HG03097 (cell line): Measurements from ENCODE around the gene CSK.

ENCODE experiments used
- ATAC-seq: cut with Tn5 transposase; IDR thresholded peaks from one replicate; pipeline ENCODE4 v1.9.1; 2021; ENCODE audit not compliant: unreplicated experiment, low FRiP score

Gene CSK

DNA sequence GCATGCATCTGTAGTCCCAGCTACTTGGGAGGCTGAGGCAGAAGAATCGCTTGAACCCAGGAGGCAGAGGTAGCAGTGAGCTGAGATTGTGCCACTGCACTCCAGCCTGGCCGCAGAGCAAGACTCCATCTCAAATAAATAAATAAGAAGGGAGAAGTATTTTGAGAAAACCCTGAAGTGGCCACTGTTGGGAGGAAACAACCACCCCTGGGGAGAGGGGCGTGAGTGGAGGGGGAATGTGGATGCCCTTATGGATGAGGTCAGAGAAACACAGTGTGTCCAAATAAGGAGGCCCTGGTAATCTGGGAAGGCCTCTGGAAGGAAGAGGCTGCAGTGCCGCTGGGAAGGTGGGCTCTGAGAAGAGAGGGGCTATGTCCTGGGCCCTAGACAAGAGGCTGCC lies 40.4 kb downstream of the CSK start:
- ATAC-seq = no peak

DNA sequence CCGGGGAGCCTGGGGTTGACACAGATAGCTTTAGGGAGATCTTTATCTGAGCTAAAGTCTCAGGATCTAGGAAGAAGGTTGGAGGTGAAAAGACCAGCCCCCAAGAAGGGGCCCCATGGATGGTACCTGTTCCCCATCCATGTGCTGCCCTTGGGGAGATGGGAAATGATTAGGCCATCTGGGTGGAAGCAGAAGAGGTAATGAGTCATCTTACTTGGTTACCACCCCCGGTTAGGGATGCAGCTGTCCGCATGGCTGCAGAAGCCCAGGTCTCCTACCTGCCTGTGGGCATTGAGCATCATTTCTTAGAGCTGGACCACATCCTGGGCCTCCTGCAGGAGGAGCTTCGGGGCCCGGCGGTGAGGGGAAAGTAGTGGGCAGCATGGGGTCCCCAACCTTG lies 41.4 kb downstream of the CSK start:
- ATAC-seq = no peak

DNA sequence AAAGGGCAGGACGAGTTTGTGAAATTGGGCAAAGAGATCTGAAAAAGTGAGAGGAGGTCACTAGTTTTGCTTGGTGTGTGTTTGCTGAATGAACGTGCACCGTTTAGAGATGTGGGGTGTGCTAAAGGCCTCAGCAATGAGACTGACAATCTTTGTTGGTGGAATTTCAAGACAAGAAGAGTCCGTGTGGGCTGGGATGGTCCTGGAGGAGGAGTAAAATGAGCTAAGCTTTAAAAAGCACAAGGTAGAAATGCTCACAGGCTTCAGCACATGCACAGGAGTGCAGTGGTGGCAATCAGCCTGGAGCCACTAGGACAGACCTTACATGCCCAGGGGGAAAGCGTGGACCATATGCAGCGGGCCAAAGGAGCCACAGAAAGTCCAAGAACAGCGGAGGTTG lies 43.1 kb downstream of the CSK start:
- ATAC-seq = no peak

DNA sequence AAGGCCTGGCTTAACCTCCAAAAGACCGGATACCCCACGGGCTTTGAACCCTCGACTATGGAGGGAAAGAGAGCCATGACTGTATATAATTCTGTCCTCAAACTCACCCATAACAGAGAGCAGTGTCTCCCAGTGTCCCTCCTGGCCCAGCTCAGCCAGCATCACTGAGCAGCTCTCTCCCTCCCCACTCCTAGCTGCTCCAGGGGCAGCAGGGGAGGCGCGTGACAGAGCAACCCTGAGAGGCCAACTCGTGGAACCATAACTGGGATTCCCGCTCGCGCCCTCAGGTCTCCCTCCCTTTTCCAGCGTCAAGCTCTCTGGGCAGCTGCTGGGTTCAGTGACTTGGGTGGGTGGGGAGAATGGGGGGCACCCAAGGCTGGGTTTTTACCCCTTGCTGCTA lies 44.0 kb downstream of the CSK start:
- no peak for ATAC-seq

DNA sequence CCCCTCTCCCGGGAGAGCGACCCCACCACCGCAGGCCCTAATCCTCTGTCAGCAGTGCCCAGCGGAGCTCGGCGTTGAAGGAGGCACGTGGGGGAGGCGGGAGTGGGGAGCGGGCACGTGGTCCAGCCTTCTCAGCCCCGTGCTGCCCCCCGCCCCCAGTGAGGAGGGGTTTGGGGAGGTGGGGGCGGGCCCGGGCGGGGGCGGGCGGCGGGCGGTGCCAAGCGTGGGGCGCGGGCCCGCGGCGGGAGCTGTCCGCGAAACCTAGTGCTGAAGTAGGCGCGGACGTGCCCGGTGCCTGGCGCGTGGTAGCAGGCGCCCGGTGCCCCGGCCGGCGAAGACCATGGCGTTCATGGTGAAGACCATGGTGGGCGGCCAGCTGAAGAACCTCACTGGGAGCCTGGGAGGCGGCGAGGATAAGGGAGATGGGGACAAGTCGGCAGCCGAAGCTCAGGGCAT lies 44.5 kb downstream of the CSK start, which contains the start of gene CPLX3:
Gene CPLX3, plus strand, starts transcription at position 264 of the 456 bp plus-strand sequence. Its CDS starts 77 bp downstream, at position 341.
- no peak for ATAC-seq

DNA sequence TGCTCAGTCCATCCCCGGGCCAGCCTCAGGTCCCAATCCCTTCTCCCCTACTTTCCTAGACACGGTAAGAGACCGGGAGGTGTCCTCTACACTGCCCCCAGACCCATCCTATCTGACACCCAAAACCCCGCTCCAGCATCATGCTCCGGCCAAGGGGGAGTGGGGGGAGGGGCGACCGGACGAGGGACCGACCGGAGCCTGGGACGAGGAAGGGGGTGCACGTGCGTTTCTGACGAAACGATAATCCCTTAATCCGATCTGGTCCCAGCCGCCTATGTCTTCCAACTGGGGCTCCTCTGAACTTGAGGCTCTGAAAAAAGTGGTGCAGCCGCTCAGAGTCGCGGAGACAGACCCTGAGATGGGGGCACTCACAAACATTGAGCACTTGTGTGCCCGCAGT lies 45.0 kb downstream of the CSK start:
- no peak for ATAC-seq

DNA sequence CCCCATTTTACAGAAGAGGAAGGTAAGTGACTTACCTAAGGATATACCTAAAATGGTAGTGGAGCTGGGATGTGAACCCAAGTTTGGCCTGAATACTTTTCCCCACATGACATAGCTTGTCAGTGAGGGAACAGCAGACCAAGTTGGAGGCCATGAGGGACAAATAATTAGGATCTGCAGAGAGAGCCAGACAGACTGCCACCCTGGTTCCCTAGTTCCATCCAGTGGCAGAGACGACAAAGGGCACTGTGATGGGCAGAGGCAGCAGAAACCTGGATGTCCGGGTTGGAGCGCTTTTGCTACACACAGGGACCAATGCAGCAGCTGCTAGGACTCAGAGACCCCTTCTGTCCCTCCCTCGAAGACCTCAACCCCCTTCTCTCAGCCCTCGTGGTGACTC lies 45.7 kb downstream of the CSK start:
- ATAC-seq = no peak

DNA sequence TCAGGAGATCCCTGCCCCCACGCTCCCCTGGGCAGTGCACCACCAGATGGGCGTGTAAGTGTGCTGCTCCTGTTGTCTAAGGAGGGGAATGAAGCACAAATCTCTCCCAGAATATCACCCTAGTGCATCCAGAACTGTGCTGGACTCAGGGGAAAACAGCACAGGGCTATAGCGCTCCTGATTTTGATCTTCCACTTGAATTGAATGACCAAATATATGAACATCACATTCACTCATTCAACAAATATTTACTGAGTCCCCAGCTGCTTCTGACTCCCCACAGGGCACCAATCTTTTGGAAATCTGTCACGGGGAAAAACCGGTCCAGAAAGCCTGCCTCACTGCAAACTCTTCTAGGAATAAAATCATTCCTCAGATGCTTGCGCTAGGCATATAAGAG lies 47.0 kb downstream of the CSK start:
- ATAC-seq = no peak

DNA sequence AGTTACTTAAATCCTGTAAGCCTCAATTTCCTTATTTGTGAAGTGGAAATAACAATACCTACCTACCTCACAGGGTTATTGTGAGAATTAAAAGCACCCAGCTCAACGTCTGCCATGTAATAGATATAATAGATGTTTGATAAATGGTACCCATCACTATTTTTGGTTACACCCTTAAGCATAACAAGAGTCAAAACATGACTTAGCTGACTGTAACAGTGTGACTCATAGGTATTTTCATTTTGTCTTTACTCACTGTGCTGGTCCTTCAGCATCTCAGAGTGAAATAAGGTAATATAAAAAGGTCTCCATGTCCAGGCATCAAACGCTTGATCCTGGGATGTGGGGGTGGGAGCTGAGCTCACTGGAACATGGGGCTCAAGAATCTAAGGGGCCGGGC lies 47.6 kb downstream of the CSK start:
- ATAC-seq = no peak

DNA sequence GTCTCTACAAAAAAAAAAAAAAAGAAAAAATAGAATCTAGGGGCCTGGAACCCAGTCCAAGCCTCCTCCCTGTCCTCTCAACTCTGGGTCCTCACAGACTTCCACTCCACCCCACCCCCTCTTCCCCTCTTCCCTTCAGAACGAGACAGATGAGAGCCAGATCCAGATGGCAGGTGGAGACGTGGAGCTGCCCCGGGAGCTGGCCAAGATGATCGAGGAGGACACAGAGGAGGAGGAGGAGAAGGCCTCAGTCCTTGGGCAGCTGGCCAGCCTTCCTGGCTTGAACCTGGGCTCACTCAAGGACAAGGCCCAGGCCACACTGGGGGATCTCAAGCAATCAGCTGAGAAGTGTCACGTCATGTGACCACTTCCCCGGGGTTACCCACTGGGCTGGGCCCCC lies 48.1 kb downstream of the CSK start:
- ATAC-seq = no peak

DNA sequence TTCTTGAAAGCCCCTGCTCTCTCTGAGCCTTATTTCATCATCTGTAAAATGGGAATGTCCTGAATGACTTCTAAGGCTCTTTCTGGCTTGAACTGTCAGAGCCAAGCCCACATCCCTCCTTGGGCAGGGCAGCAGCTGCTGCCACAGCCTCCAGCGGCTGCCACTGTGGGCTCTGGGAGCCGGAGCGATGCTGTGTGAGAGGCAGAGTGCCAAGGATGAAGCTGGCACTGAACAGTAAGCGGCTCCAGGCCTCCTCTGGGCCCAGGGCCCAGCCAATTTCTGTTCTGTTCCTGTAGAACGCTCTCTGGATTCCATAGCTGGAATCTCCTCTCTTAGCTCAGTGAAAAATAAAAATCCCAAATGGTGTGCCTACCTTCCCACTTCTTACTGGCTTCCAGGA lies 49.0 kb downstream of the CSK start:
- no peak for ATAC-seq

DNA sequence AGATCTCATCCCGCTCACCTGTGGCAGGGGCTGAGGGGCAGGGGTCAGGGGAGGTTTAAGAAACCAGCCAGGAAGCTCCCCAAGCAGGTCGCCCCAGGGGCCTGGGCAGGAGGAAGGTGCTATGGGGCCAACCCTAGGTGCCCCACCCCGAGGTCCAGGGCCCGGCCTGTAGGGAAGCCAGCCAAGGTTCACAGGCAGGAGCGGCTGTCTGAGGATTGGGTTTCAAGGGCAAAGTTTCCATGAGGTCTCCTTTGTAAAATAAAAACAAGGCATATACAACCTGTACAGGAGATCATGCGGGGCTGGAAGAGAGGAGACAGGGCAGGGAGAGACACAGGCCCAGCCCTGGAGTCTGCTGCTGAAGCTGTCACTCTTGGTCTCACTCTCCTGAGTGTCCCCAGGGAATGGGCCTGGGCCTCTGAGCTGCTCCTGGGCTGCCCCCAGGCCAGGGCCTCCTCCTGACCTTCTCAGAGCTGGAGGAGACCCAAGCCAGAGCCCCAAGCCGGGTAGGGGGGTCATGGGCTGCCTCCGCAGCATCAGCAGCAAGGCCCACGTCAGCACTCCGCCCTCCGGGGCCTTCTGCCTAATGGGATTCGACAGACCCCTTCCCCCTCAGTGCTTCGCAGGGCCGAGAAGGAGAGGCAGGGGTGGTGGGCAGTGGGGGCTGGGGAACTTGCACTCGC lies 50.1 kb downstream of the CSK start:
- ATAC-seq = no peak

DNA sequence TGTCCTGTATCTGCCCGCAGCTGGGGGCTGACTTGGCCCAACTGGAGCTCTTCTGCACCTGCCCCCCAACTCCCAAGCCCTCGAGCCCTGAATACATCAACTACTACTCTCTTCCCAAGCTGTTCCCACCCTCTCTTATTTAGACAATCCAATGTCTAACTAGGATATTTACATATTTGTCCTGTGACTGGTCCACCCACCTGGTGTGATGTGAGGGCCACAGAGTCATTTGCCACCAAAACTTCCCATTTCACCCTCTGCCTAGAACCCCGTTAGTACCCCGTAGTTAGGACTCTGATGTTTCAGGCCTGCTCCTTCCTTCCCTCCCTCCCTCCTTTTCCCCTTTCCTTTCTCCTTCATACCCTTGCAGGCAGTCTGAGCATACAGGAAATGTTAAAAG lies 50.9 kb downstream of the CSK start:
- no peak for ATAC-seq

DNA sequence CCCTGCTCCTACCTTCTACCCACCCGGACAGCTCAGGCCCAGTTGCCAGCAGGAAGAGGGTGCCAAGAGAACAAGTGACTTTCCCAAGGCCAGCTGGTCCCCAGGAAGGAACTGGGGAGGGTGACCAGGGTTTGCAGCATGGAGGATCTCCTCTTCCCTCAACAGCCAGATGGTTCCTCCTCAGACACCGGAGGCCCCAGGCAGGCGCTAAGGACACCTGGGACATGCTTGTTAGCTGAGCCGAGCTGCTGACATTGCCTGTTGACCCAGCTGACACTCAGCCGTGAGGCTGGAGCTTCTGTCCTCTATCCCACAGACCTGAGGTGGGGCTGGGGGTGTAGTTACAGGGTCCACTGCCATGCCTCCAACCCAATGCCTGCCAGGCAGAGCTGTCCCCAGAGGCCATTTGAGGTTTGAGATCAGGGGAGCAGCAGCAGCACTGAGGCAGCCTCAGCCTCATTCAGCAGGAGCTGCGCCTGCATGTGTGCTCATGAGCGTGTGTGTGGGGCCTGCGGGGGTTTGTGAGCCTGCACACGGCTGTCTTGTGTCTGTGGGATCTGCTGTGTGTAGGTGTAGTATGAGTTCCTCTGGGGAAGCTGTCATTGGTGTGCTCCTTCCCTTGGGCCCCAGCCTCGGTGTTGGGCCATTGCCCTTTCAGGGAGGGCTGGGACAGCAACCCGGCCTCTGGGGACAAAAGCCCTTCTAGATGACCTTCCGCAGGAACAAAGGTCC lies 51.7 kb downstream of the CSK start:
- no peak for ATAC-seq

DNA sequence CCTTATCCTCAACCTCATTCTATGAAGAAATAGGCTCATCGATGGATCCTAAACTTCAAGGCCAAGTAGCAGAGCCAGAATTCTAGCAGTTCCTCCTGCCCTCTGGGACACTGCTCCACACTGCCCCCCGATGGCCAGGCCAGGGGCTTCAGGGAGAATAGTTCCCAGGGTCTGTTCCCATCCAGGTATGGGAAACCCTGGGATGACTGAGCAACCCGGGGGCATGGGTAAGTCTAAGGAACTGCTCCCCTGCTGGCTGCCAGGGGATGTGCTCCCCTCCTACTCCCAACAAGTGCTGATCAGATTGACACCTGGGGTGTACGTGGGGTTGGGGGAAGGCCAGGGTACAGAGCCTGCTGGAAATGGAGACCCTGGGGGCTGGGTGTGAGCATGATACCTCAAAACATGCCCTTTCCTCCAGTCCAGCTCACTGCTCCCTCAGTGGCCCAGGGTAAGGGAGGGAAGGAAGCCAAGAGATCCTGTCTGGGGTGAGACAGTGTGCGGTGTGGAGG lies 53.5 kb downstream of the CSK start:
- ATAC-seq = no peak

DNA sequence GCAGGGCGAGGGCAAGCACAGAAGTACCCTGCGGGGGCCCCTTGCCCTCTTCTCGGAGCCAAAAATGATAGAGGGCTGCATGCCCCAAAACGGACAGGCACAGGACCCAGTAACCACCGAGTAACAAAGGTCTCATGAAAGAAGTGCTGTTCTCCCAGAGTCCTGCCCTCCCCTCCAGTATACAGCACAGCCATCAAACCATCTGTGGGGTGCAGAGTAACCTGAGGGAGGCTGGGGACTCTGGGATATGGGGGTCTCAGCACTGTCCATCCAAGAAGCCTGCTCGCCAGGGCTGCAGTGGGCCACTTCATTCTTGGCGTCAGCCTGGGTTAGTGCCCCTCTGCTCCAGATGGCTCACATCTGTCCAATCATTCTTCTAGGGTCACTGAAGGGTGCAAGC lies 55.0 kb downstream of the CSK start:
- ATAC-seq = no peak

DNA sequence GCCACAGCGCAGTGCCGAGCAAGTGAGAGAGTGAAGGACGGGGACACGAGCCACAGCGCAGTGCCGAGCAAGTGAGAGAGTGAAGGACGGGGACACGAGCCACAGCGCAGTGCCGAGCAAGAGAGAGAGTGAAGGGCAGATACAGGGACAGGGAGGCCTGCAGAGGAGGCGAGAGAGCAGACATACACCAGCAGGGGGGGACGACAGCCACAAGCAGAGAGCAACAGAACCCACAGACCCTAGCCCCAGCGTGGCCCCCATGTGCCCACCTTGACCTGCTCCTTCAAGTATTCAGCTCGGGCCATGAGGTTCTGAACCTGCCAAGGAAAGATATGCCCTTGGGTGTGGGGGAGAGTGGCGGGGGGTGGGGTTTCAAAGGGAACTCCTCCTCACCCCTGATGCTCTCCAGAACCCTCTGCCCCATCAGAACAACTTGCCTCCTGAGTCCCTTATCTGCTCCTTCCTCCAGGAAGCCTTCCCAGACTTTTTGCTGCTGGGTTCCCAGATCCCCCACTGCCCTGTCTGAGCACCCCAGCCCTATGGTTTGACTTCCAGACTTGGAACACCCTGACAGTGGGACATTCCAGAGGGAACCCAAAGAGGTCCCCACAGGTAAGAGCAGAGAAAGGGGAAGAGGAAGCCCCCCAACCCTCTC lies 55.7 kb downstream of the CSK start:
- no peak for ATAC-seq

DNA sequence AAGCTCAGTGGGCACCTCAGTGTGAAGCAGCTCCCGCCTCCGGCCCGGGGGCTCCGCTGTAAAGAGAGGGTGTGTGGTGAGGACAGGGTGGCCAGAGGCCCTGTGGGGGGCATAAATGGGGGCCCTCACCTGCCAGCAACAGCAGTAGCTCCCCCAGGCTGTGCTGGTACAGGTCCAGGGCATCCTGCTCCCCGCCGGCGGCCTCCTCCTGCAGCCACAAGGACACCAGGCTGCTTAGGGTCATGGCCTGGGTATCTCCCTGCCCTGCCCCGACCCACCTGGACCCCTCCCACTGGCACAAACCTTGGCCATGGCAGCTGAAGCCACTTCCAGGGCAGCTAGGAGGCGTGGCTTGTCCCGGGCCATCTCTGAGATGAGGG lies 56.2 kb downstream of the CSK start:
- no peak for ATAC-seq

DNA sequence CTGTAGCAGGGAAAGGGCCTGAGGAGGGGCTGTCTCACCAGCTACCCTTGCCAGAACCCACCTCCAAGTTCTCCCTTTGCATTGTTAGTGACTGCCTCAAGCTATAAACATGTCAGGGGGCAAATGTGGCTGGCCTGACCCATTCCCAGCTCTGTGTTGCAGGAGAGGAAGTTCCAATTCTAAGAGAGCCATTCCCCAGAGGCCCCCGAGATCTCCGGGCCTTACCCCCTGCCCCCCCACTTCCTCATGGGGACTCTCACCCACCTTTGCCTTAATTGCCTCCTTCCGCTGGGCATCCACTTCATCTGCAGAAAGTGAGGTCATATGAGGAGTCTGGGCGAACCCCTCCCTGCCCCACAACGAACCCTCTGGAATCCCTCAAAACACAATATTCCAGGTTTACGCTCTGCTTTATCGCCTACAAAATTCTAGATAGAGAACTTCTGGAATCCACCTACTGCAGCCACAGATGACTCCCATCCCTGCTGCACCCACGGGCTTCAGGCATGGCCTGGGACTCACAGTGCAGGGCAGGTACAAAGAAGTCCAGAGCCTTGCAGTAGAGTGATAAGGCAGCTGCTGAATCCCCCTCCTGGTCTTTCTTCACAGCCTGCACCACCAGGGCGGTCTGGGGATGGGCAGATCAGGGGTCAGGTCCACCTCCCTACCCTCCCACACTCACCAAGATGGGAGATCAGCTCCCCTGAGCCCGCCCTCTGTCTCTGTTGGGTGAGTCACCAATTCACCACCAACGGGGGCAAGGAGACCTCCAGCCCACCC lies 57.1 kb downstream of the CSK start:
- ATAC-seq = no peak

DNA sequence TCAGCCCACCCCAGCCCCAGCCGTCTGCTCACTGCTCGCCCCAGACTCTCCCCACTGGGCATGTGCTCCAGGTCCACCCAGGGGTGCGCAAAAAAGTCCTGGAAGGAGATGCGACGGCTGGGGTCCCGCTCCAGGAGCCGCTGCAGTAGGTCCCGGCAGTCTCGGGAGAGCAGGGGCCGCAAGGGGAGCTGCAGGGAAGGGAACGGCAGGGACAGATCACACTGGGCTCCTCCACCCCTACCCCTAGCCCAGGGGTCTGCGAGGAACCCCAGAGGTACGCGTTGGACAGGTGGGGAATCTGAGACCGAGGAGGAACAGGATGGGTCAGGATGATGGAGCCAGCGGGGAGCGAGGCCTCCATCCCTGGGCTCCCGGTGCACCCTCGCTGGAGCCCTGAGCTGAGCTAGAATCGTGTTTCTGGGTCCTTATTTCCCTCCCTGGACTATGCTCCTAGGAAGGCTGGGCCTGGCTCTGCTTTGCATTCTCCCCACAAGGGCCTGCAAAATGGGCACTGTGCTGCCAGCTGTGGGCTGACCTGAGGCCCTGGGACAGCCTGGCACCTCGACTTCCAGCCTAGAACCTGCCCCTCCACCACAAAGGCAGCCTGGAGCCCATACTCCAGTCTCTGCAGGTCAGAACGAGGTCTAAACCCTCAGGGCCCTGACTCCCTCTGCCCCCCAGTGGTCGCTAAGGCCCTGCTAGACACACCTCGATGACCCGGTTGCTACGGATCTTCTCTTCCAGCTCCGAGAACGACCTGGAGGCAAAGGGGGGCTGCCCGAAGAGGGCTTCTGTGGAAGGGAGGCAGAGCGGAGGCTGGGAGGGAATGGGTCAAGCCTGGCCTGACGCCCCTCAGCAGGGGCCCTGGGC lies 57.9 kb downstream of the CSK start:
- no peak for ATAC-seq
